SK-N-SH treated with all-trans-retinoic acid at 6 μM for 48 hours (cell line): ENCODE data around the gene ZFYVE1.
A peak's percentile ranks its signal among the peaks of the same experiment; 100 is the strongest.

Experiments used
- ATAC-seq: fragments of 200-7000 bp; cut with Tn5 transposase; 3 replicates; pipeline ENCODE4 v1.9.1; 2020; ENCODE audit warnings: mild to moderate bottlenecking, moderate library complexity
- BACH2 ChIP-seq: fragments of 250-450 bp; sonication (Bioruptor Pico); IDR thresholded peaks from 2 replicates; pipeline ENCODE4 v1.9.0; 2021; ENCODE audit warnings: mild to moderate bottlenecking, borderline replicate concordance
- CSDC2 ChIP-seq: fragments of 250-450 bp; sonication (Bioruptor Pico); IDR thresholded peaks from 2 replicates; pipeline ENCODE4 v1.5.0; 2020; ENCODE audit warnings: mild to moderate bottlenecking, moderate library complexity
- ESRRG ChIP-seq: fragments of 250-450 bp; sonication (Bioruptor Pico); IDR thresholded peaks from 2 replicates; pipeline ENCODE4 v1.6.1; 2021; ENCODE audit warnings: mild to moderate bottlenecking
- GLIS3 ChIP-seq: fragments of 250-450 bp; sonication (Bioruptor Pico); IDR thresholded peaks from 2 replicates; pipeline ENCODE4 v1.5.0; 2020; ENCODE audit warnings: mild to moderate bottlenecking, moderate library complexity
- ISL1 ChIP-seq: fragments of 250-450 bp; sonication (Bioruptor Pico); IDR thresholded peaks from 2 replicates; pipeline ENCODE4 v2.1.2; 2022; ENCODE audit warnings: mild to moderate bottlenecking, moderate library complexity
- OSR1 ChIP-seq: fragments of 250-450 bp; sonication (Bioruptor Pico); IDR thresholded peaks from 2 replicates; pipeline ENCODE4 v1.8.0; 2022; ENCODE audit warnings: moderate library complexity, mild to moderate bottlenecking, inconsistent platforms
- PPARA ChIP-seq: fragments of 250-450 bp; sonication (Bioruptor Pico); IDR thresholded peaks from 2 replicates; pipeline ENCODE4 v1.5.0; 2020; ENCODE audit warnings: mild to moderate bottlenecking, borderline replicate concordance
- RARB ChIP-seq: fragments of 250-450 bp; sonication (Bioruptor Pico); IDR thresholded peaks from 2 replicates; pipeline ENCODE4 v1.8.0; 2021; ENCODE audit warnings: mild to moderate bottlenecking, moderate library complexity
- SNAI2 ChIP-seq: fragments of 250-450 bp; sonication (Bioruptor Pico); IDR thresholded peaks from 2 replicates; pipeline ENCODE4 v1.5.0; 2020; ENCODE audit warnings: mild to moderate bottlenecking, moderate library complexity
- TCF4 ChIP-seq: fragments of 250-450 bp; sonication (Bioruptor Pico); IDR thresholded peaks from 2 replicates; pipeline ENCODE4 v1.8.0; 2021; ENCODE audit warnings: mild to moderate bottlenecking, moderate library complexity, borderline replicate concordance
- TOX ChIP-seq: fragments of 250-450 bp; sonication (Bioruptor Pico); IDR thresholded peaks from 2 replicates; pipeline ENCODE4 v1.8.0; 2021; ENCODE audit warnings: mild to moderate bottlenecking, moderate library complexity, borderline replicate concordance
- ZC3H10 ChIP-seq: fragments of 250-450 bp; sonication (Bioruptor Pico); IDR thresholded peaks from 2 replicates; pipeline ENCODE4 v1.5.1; 2021; ENCODE audit warnings: mild to moderate bottlenecking, moderate library complexity
- ZFP3 ChIP-seq: fragments of 250-450 bp; sonication (Bioruptor Pico); IDR thresholded peaks from 2 replicates; pipeline ENCODE4 v1.5.0; 2020; ENCODE audit warnings: mild to moderate bottlenecking, moderate library complexity
- ZFP30 ChIP-seq: fragments of 450-650 bp; formaldehyde crosslinking; IDR thresholded peaks from 2 replicates; pipeline ENCODE4 v1.5.0; 2022; ENCODE audit warnings: mild to moderate bottlenecking, moderate library complexity
- ZNF565 ChIP-seq: fragments of 450-650 bp; formaldehyde crosslinking; conservative IDR thresholded peaks from 2 replicates; pipeline ENCODE4 v1.5.0; 2020; ENCODE audit warnings: low read depth, mild to moderate bottlenecking, moderate library complexity
- ZNF70 ChIP-seq: fragments of 450-650 bp; formaldehyde crosslinking; IDR thresholded peaks from 2 replicates; pipeline ENCODE4 v1.5.0; 2020; ENCODE audit warnings: mild to moderate bottlenecking, moderate library complexity
- ZNF8 ChIP-seq: fragments of 450-650 bp; formaldehyde crosslinking; IDR thresholded peaks from 2 replicates; pipeline ENCODE4 v1.5.0; 2020; ENCODE audit warnings: mild to moderate bottlenecking, moderate library complexity
- TF ChIP-seq, protein P1 (sequence below): fragments of 250-450 bp; sonication (Bioruptor Pico); IDR thresholded peaks from 2 replicates; pipeline ENCODE4 v1.5.1; 2020; ENCODE audit warnings: low read depth, mild to moderate bottlenecking, moderate library complexity
- TF ChIP-seq, protein P2 (sequence below): fragments of 250-450 bp; sonication (Bioruptor Pico); IDR thresholded peaks from 2 replicates; pipeline ENCODE4 v1.8.0; 2021; ENCODE audit warnings: low read depth, mild to moderate bottlenecking, moderate library complexity, borderline replicate concordance
- TF ChIP-seq, protein P3 (sequence below): fragments of 250-450 bp; sonication (Bioruptor Pico); IDR thresholded peaks from 2 replicates; pipeline ENCODE4 v1.5.1; 2021; ENCODE audit warnings: mild to moderate bottlenecking, moderate library complexity
- TF ChIP-seq, protein P4 (sequence below): fragments of 250-450 bp; sonication (Bioruptor Pico); IDR thresholded peaks from 2 replicates; pipeline ENCODE4 v1.5.0; 2020; ENCODE audit warnings: mild to moderate bottlenecking, moderate library complexity
- TF ChIP-seq, protein P5 (sequence below): fragments of 250-450 bp; sonication (Bioruptor Pico); IDR thresholded peaks from 2 replicates; pipeline ENCODE4 v1.8.0; 2020; ENCODE audit warnings: mild to moderate bottlenecking, moderate library complexity, borderline replicate concordance

Gene ZFYVE1

DNA sequence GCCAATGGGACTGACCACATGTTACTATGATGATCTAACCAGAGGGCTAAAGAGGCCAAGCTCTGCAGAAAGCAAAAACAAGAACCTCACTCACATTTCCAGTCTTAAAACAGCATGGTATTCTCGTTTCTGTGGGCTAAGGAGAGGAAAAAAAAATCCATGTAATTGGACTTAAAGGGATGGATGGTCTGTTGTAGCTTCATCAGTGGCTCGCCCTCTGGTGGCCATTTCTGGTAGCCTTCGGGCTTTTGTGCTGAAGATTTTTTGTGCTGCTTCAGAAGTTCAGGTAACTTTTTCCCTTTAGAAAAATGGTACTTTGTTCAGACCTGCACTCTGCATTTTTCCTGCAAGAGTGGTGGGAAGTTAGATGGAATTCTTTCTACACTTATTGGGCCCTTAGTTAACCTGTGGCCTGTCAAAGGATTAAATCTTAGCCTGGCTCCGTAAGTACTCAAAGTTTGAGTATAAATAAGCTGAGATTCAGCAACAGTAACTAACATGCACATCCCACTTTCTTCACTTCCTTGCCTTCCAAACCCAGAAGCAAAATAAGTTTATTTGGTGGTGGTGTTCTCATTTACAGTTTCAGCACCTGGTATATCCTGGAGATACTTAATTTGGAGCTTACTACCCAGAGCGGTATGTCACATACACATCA is 78.3 kb downstream of the ZFYVE1 start:
- peak; percentile 82 for ATAC-seq
- TF ChIP-seq, protein P1, sequence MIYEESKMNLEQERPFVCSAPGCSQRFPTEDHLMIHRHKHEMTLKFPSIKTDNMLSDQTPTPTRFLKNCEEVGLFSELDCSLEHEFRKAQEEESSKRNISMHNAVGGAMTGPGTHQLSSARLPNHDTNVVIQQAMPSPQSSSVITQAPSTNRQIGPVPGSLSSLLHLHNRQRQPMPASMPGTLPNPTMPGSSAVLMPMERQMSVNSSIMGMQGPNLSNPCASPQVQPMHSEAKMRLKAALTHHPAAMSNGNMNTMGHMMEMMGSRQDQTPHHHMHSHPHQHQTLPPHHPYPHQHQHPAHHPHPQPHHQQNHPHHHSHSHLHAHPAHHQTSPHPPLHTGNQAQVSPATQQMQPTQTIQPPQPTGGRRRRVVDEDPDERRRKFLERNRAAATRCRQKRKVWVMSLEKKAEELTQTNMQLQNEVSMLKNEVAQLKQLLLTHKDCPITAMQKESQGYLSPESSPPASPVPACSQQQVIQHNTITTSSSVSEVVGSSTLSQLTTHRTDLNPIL (CRISPR knock-in tag), result no peak
- TF ChIP-seq ZNF565 (CRISPR knock-in tag) (no peak), ZFP3 (CRISPR knock-in tag) (no peak), ZNF8 (CRISPR knock-in tag) (no peak), RARB (CRISPR knock-in tag) (no peak), TOX (CRISPR knock-in tag) (no peak), GLIS3 (no peak), ZFP30 (CRISPR knock-in tag) (no peak), ISL1 (no peak)
- TF ChIP-seq, all 23 proteins: peak for 0

DNA sequence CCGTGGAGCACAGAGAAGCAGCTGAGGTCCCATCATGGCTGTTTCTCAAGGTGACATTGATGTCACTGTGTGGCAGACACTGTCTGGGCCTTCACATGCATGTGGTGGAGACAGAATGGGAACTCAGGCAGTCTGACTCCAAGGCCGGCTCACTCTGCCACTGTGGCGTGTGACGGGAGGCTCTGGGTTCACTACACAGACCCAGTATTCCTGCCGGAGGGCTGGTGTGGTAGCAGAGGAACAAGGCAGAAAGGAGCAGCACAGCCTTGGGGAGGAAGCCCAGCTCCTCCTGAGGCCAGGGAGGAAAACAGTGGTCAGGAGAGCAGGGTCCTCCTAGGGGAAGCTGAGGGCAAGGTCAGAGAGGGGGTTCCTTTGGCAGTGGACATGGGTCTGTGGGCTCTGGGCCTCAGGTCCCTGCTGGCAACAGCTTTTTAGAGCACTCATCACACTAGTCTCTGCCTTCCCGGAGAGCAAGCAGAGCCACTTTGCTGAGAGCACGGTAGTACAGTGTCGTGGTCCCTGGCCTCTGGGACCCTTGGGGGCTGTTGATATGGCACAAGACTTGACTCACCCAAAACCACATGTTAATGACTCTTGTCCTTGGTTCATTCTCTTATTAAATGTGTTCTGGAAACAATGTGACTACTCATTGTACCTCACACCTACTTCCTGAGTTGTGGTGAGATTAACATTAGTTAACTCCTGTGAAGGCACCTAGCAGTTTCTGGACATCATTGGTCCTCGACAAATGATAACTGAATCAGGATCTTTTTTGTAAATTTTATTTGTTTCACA is 79.3 kb downstream of the ZFYVE1 start:
- no peak for TF ChIP-seq GLIS3
- no peak for TF ChIP-seq ESRRG
- no peak for TF ChIP-seq ZNF70
- TF ChIP-seq SNAI2 (CRISPR knock-in tag), result no peak
- TF ChIP-seq, protein P2, sequence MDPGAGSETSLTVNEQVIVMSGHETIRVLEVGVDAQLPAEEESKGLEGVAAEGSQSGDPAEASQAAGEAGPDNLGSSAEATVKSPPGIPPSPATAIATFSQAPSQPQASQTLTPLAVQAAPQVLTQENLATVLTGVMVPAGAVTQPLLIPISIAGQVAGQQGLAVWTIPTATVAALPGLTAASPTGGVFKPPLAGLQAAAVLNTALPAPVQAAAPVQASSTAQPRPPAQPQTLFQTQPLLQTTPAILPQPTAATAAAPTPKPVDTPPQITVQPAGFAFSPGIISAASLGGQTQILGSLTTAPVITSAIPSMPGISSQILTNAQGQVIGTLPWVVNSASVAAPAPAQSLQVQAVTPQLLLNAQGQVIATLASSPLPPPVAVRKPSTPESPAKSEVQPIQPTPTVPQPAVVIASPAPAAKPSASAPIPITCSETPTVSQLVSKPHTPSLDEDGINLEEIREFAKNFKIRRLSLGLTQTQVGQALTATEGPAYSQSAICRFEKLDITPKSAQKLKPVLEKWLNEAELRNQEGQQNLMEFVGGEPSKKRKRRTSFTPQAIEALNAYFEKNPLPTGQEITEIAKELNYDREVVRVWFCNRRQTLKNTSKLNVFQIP (CRISPR knock-in tag), result no peak
- no peak for TF ChIP-seq OSR1 (CRISPR knock-in tag)
- TF ChIP-seq, protein P3, sequence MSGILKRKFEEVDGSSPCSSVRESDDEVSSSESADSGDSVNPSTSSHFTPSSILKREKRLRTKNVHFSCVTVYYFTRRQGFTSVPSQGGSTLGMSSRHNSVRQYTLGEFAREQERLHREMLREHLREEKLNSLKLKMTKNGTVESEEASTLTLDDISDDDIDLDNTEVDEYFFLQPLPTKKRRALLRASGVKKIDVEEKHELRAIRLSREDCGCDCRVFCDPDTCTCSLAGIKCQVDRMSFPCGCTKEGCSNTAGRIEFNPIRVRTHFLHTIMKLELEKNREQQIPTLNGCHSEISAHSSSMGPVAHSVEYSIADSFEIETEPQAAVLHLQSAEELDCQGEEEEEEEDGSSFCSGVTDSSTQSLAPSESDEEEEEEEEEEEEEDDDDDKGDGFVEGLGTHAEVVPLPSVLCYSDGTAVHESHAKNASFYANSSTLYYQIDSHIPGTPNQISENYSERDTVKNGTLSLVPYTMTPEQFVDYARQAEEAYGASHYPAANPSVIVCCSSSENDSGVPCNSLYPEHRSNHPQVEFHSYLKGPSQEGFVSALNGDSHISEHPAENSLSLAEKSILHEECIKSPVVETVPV (CRISPR knock-in tag), result no peak
- TF ChIP-seq ISL1, result no peak
- TF ChIP-seq, protein P4, sequence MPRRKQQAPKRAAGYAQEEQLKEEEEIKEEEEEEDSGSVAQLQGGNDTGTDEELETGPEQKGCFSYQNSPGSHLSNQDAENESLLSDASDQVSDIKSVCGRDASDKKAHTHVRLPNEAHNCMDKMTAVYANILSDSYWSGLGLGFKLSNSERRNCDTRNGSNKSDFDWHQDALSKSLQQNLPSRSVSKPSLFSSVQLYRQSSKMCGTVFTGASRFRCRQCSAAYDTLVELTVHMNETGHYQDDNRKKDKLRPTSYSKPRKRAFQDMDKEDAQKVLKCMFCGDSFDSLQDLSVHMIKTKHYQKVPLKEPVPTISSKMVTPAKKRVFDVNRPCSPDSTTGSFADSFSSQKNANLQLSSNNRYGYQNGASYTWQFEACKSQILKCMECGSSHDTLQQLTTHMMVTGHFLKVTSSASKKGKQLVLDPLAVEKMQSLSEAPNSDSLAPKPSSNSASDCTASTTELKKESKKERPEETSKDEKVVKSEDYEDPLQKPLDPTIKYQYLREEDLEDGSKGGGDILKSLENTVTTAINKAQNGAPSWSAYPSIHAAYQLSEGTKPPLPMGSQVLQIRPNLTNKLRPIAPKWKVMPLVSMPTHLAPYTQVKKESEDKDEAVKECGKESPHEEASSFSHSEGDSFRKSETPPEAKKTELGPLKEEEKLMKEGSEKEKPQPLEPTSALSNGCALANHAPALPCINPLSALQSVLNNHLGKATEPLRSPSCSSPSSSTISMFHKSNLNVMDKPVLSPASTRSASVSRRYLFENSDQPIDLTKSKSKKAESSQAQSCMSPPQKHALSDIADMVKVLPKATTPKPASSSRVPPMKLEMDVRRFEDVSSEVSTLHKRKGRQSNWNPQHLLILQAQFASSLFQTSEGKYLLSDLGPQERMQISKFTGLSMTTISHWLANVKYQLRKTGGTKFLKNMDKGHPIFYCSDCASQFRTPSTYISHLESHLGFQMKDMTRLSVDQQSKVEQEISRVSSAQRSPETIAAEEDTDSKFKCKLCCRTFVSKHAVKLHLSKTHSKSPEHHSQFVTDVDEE (CRISPR knock-in tag), result no peak
- no peak for TF ChIP-seq PPARA (CRISPR knock-in tag)
- TF ChIP-seq BACH2 (CRISPR knock-in tag), result no peak
- TF ChIP-seq, protein P1 (CRISPR knock-in tag), result no peak
- ATAC-seq, result no peak

DNA sequence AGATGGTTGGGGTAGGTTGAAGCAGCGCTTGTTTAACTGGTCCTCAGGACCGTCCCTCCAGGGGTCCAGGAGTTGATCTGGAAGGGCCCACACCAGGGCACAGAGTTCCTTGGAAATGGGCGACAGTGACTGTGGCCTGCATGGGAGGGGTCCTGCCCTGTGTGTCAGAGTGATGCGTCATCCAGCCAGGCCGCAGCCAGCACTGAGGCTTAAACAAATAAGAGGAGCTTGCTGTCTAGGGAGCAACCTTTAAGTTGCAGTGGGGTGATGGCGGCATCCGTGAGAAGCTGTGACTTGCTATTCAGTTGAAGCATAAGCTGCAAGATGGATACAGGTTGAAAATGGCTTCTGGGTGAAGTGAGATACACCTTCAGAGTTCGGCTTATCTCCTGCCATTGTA is 80.4 kb downstream of the ZFYVE1 start:
- ATAC-seq, result no peak
- TF ChIP-seq OSR1 (CRISPR knock-in tag) (no peak), GLIS3 (no peak), RARB (CRISPR knock-in tag) (no peak), SNAI2 (CRISPR knock-in tag) (no peak), ESRRG (no peak), ZNF8 (CRISPR knock-in tag) (no peak), CSDC2 (no peak), ZNF565 (CRISPR knock-in tag) (no peak), ZNF70 (no peak), TCF4 (CRISPR knock-in tag) (no peak), ZFP3 (CRISPR knock-in tag) (no peak), PPARA (CRISPR knock-in tag) (no peak), ISL1 (no peak), ZC3H10 (CRISPR knock-in tag) (no peak)
- TF ChIP-seq, protein P5, sequence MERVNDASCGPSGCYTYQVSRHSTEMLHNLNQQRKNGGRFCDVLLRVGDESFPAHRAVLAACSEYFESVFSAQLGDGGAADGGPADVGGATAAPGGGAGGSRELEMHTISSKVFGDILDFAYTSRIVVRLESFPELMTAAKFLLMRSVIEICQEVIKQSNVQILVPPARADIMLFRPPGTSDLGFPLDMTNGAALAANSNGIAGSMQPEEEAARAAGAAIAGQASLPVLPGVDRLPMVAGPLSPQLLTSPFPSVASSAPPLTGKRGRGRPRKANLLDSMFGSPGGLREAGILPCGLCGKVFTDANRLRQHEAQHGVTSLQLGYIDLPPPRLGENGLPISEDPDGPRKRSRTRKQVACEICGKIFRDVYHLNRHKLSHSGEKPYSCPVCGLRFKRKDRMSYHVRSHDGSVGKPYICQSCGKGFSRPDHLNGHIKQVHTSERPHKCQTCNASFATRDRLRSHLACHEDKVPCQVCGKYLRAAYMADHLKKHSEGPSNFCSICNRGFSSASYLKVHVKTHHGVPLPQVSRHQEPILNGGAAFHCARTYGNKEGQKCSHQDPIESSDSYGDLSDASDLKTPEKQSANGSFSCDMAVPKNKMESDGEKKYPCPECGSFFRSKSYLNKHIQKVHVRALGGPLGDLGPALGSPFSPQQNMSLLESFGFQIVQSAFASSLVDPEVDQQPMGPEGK (CRISPR knock-in tag), result no peak
- TF ChIP-seq, protein P2 (CRISPR knock-in tag), result no peak
